Measurements from ENCODE around the gene TENM4.

DNA sequence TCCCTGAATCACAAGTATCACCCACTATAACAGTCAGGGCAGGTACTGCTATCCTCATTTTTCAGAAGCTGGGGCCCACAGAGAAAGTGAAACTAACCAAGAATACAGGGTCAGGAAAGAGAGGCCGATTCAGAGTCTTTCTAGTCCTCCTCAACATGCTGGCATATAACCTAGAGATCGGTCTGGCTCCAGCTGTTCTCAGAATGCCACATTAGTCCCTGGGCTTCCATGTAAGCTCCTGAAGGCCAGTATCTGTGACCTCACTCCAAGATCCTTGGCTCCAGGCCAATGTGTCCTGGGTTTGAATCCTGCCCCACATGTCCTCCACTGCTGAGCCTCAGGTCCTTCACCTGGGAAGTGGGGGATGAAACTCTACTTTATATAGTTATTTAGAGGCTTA is 50.4 kb downstream of the TENM4 start:
- TF ChIP-seq, protein P1, sequence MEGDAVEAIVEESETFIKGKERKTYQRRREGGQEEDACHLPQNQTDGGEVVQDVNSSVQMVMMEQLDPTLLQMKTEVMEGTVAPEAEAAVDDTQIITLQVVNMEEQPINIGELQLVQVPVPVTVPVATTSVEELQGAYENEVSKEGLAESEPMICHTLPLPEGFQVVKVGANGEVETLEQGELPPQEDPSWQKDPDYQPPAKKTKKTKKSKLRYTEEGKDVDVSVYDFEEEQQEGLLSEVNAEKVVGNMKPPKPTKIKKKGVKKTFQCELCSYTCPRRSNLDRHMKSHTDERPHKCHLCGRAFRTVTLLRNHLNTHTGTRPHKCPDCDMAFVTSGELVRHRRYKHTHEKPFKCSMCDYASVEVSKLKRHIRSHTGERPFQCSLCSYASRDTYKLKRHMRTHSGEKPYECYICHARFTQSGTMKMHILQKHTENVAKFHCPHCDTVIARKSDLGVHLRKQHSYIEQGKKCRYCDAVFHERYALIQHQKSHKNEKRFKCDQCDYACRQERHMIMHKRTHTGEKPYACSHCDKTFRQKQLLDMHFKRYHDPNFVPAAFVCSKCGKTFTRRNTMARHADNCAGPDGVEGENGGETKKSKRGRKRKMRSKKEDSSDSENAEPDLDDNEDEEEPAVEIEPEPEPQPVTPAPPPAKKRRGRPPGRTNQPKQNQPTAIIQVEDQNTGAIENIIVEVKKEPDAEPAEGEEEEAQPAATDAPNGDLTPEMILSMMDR (IDR thresholded peaks at IDR 0.05), result no peak
- no peak for TF ChIP-seq TCF7L2 (IDR thresholded peaks at IDR 0.05; ENCODE audit: low read depth, low read length)
- TF ChIP-seq SIN3A (IDR thresholded peaks at IDR 0.05; ENCODE audit: borderline replicate concordance, insufficient read depth, low read depth, low read length), result no peak
